Astrocyte (in vitro differentiated cells and primary cell): Measurements from ENCODE around the gene SUSD6.

Experiments
- CTCF ChIP-seq: IDR thresholded peaks from 2 replicates; pipeline ENCODE4 v1.5.1; 2011; ENCODE audit warnings: low read depth, mild to moderate bottlenecking, inconsistent platforms, low read length, moderate library complexity; ENCODE audit not compliant: insufficient read depth
- EZH2 ChIP-seq: IDR thresholded peaks from 2 replicates; pipeline ENCODE4 v1.6.1; 2012; ENCODE audit warnings: mild to moderate bottlenecking, low read length, inconsistent platforms; ENCODE audit not compliant: insufficient read depth

- TF ChIP-seq EZH2 = no peak
- TF ChIP-seq CTCF = no peak
These were observed 14.7 kb downstream of the SUSD6 start for GRCh38 chr14:69626132-69626500.
